Ammon's horn (tissue), 1 donor: ENCODE measurements around the gene EXOSC1.
A peak's percentile ranks its signal among the peaks of the same experiment; 100 is the strongest.
"Not testable (repeated sequence)": the region's sequence is repeated elsewhere in the genome, so short reads cannot be mapped to it uniquely, and the experiment has no call there.

Experiments
- DNase-seq: peaks from one replicate; pipeline ENCODE4 v3.0.0-alpha.2; 2016; ENCODE audit warnings: low spot score

Gene EXOSC1

GRCh38 chr10:97407952-97408248 lies 37.9 kb downstream of the EXOSC1 start:
- no peak for DNase-seq

DNA sequence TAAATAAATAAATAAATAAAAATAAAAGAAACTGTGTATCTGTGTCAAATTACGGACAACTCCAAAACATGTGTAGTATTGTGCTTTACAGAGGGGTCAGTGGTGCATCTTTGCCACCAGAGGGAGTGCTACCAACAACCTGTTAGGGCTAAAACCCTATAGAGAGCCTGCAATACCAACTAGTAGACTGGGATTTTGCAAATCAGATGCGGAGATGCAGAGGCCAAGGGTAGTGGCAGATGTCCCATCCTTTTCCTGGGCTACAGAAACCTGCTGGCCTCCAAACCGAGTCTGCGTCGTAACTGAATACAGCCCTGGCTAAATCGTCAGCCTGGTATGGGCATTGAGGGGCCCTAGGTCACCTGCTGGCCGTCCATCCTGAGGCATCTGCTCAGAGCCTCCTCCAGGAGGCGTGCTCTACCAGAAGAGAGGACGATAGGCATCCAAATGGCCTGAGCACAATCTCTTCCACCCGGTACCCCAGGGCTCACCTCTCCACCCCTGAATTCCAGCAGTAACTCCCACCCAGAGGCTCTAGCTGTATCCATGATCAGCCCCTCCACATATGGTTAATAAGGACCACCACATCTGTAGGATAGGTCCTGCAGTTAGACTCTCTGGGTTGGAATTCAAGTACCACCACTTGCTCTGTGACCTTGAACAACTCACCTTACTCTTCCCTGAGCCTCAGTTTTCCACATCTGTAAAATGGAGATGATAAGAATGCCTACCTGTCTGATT lies 38.4 kb downstream of the EXOSC1 start:
- peak; percentile 88 for DNase-seq

DNA sequence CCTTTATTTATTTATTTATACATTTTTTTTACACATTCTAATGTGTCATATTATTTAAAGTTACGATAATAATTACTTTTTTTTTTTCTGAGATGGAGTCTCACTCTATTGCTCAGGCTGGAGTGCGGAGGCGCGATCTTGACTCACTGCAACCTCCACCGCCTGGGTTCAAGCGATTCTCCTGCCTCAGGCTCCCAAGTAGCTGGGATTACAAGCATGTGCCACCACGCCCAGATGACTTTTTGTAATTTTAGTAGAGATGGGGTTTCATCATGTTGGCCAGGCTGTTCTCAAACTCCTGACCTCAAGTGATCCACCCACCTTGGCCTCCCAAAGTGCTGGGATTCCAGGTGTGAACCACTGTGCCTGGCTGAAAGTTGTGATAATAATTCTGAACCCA lies 39.3 kb downstream of the EXOSC1 start:
- DNase-seq = not testable (repeated sequence)

- peak; percentile 58 for DNase-seq
These were observed 39.7 kb downstream of the EXOSC1 start for GRCh38 chr10:97406064-97406463.

DNA sequence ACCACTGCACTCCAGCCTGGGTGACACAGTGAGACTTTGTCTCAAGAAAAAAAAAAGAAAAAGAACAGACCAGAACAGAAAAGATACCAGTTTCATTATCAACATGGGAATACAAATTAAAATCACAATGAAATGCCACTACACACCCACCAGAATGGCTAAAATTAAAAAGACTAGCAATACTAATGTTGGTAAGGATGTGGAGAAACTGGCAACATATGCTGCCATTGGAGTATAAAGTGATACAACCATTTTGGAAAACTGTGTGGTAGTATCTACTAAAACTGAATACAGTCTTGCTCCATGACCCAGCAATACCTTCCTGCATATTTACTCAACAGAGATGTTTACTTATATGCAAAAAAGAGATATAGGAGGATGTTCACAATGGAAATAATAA lies 41.8 kb downstream of the EXOSC1 start:
- no peak for DNase-seq

DNA sequence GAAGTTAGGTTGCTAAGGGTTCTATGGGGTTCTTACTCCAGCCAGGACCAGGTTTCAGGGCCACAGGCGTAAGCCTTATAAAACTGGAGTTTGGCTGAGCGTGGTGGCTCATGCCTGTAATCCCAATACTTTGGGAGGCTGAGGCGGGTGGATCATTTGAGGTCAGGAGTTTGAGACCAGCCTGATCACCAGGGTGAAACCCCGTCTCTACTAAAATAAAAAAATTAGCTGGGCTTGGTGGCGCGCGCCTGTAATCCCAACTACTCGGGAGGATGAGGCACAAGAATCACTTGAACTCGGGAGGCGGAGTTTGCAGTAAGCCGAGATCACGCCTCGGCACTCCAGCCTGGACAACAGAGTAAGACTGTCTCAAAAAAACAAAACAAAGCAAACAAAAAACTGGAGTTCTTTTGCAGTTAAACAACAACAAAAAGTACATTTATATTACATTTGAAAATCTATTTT lies 44.3 kb downstream of the EXOSC1 start:
- no peak for DNase-seq

- DNase-seq = peak; percentile 98
These were observed 44.9 kb downstream of the EXOSC1 start, which contains the start of gene RRP12 for GRCh38 chr10:97400665-97401454. RRP12 (minus strand) TSS chr10:97401340; CDS start chr10:97401231, 109 bp downstream.

- no peak for DNase-seq
These were observed 45.8 kb downstream of the EXOSC1 start for GRCh38 chr10:97399843-97400545.

- no peak for DNase-seq
These were observed 49.8 kb downstream of the EXOSC1 start for GRCh38 chr10:97396056-97396455.

DNA sequence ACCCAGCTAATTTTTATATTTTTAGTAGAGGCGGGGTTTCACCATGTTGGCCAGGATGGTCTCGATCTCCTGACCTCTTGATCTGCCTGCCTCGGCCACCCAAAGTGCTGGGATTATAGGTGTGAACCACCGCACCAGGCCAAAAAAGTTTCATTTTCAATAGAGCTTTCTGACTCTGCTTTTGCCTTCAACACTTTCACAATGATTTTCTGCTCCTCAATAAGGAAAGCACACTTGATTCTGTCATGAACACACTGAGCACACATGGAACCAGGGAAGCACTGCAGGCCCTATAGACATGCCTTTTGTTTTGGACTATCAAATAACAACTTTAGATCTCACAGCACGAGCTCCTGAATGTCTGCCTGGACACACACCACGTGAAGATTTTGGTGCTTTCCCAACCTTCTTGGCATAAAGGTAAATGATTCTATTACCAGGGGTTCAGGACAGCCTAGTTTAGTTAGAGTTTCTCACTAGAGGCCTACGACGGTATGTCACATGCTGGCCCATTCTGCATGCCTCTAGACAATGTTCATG lies 52.7 kb downstream of the EXOSC1 start:
- no peak for DNase-seq

DNA sequence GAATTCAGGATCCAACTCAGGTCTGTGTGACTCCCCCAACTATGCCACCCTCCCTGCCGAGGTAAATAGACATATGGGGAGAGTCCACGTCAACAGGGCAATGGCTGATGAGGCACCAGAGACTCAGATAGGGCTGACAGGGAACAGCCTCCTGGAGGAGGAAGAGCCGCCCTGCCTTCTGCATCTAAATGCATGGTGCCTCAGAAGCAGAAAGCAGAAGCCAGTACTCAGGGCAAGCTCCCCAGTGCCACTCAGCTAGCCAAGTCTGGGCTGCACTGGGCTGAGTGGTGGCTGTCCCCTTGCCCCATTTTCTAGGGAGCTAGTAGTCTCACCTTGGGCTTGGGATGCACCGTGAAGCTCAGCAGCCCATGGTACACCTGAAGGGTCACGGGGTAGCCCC lies 55.7 kb downstream of the EXOSC1 start:
- no peak for DNase-seq

GRCh38 chr10:97388152-97388551 lies 57.7 kb downstream of the EXOSC1 start:
- DNase-seq = no peak
